ENCODE results near the gene STK40. TPM values are rescaled to one million over a fixed set of nuclear protein-coding genes. Genes with fewer than 3 reads are reported as not detected.

STK40 gene
- polyA plus RNA-seq, 3 donors: 40.2 to 65.9 (median 55.8) TPM

DNA sequence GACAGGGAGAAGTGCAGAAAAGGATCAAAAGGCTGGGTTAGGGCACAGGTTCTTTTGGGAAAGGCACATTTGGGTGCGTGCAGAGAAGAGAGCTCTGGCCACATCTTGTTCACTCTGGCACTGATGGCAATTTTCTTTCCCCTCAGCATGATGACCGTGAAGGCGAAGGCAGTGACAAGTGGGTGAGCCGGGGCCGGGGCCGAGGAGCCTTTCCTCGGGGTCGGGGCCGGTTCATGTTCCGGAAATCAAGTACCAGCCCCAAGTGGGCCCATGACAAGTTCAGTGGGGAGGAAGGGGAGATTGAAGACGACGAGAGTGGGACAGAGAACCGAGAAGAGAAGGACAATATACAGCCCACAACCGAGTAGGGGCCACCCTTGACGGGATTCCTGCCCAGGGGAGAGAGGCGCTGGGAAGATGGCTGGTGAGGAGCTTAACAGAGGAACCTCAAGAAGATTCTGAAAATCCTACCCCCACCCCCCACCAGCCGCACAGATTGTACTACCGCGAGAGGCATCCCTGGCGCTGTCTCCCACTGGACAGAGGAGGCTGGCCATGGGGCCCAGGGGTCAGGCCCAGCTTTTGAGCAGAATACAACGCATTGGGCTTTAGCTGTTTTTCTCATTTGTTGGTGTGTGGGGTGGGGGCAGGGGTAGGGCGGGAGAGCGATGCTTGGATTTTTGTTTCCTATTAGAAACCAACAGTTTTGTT is 81.9 kb downstream of the STK40 start:
- intact Hi-C loops (cut with micrococcal nuclease): loop anchor here in 1 of 2 donors (10.0 kb wide), 1 partner anchor 1171 kb away; the partner anchor contains the start of gene ZC3H12A
- peaks cover 66% of the 10 kb centered on the region for H4K20me1 ChIP-seq (ENCODE audit: insufficient read depth, low read length)
- 100% methylated on average over 1 of the region's 23 CpGs for WGBS (ENCODE audit: insufficient coverage)
- peak overlapping the region; percentile 31 to 90 (median 75) for H3K27ac Mint-ChIP-seq
- TF ChIP-seq, protein P1, sequence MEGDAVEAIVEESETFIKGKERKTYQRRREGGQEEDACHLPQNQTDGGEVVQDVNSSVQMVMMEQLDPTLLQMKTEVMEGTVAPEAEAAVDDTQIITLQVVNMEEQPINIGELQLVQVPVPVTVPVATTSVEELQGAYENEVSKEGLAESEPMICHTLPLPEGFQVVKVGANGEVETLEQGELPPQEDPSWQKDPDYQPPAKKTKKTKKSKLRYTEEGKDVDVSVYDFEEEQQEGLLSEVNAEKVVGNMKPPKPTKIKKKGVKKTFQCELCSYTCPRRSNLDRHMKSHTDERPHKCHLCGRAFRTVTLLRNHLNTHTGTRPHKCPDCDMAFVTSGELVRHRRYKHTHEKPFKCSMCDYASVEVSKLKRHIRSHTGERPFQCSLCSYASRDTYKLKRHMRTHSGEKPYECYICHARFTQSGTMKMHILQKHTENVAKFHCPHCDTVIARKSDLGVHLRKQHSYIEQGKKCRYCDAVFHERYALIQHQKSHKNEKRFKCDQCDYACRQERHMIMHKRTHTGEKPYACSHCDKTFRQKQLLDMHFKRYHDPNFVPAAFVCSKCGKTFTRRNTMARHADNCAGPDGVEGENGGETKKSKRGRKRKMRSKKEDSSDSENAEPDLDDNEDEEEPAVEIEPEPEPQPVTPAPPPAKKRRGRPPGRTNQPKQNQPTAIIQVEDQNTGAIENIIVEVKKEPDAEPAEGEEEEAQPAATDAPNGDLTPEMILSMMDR (IDR thresholded peaks at IDR 0.05): no peak
- peaks cover 2 to 7% (median 5%) of the 10 kb centered on the region in 3 donors for H3K27me3 Mint-ChIP-seq (ENCODE audit: low read depth in 3 of 3)
- H3K27ac ChIP-seq (ENCODE audit: low read depth in 1 of 2, low read length in 2 of 2): peak overlapping the region in 1 of 2 donors; percentile 3
- no peaks in the 10 kb centered on the region for H3K79me2 ChIP-seq (ENCODE audit: insufficient read depth, low read length)
- peaks cover 51% of the 10 kb centered on the region for H3K4me1 Mint-ChIP-seq
- DNase-seq: no peak
- peaks cover 41 to 45% of the 10 kb centered on the region in 2 donors for H3K36me3 ChIP-seq (replicated peaks in 1 of 2; ENCODE audit: control insufficient read depth in 1 of 2, insufficient read depth in 2 of 2, low read length in 2 of 2)
- peaks cover 0 to 4% of the 10 kb centered on the region in 2 donors for H3K27me3 ChIP-seq (ENCODE audit: control insufficient read depth in 2 of 2, insufficient read depth in 2 of 2, low read length in 2 of 2)
- no peak overlapping the region for H2AFZ ChIP-seq (ENCODE audit: insufficient read depth, low read depth, low read length, poor library complexity, severe bottlenecking)
- H3K4me1 ChIP-seq (ENCODE audit: control insufficient read depth in 1 of 2, insufficient read depth in 2 of 2, low read length in 2 of 2): peaks cover 33 to 51% of the 10 kb centered on the region in 2 donors
- H3K4me3 Mint-ChIP-seq: no peak overlapping the region
- peaks cover 51 to 52% of the 10 kb centered on the region in 2 donors for H3K36me3 Mint-ChIP-seq
- H3K9me3 Mint-ChIP-seq: peaks cover 0 to 2% (median 0%) of the 10 kb centered on the region in 7 donors
- no peak overlapping the region for H3K4me2 ChIP-seq (replicated peaks; ENCODE audit: extremely low read depth, low read length, poor library complexity, severe bottlenecking)
- no peak overlapping the region for H3K9ac ChIP-seq (ENCODE audit: insufficient read depth, low read length, poor library complexity, severe bottlenecking)
- no peaks in the 10 kb centered on the region for H3K9me3 ChIP-seq (replicated peaks in 1 of 2; ENCODE audit: control insufficient read depth in 1 of 2, insufficient read depth in 1 of 2, low read length in 2 of 2)
- no peak overlapping the region for H3K4me3 ChIP-seq (replicated peaks in 1 of 3; ENCODE audit: low read depth in 2 of 3, low read length in 3 of 3)

DNA sequence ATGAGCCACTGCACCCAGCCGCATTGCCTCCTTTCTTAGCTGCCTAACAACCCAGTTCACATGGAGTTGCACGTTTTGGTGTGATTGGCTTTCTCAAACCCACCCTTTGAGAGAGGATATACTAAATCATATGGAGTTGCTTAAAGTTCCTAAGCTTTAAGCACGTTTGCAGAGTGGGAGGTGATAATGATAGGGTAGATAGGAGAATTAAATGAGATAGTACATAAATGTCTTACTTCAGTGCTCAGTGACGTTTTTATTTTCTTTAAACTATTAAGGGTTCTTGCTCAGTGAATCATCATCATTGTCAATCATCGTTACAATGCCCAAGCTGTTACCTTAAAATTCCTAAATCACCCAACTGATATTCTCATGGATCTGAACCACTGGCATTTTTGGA is 82.5 kb downstream of the STK40 start:
- TF ChIP-seq, protein P1 (IDR thresholded peaks at IDR 0.05): no peak
- Histone ChIP-seq H3K79me2 (ENCODE audit: insufficient read depth, low read length) (no peaks in the 10 kb centered on the region), H4K20me1 (ENCODE audit: insufficient read depth, low read length) (peaks cover 71% of the 10 kb centered on the region), H3K4me3 (replicated peaks in 1 of 3; ENCODE audit: low read depth in 2 of 3, low read length in 3 of 3) (no peak overlapping the region), H3K9me3 (replicated peaks in 1 of 2; ENCODE audit: control insufficient read depth in 1 of 2, insufficient read depth in 1 of 2, low read length in 2 of 2) (no peaks in the 10 kb centered on the region), H2AFZ (ENCODE audit: insufficient read depth, low read depth, low read length, poor library complexity, severe bottlenecking) (no peak overlapping the region), H3K4me1 (ENCODE audit: control insufficient read depth in 1 of 2, insufficient read depth in 2 of 2, low read length in 2 of 2) (peaks cover 33 to 51% of the 10 kb centered on the region in 2 donors), H3K27me3 (ENCODE audit: control insufficient read depth in 2 of 2, insufficient read depth in 2 of 2, low read length in 2 of 2) (peaks cover 0 to 4% of the 10 kb centered on the region in 2 donors), H3K27ac (ENCODE audit: low read depth in 1 of 2, low read length in 2 of 2) (no peak overlapping the region), H3K9ac (ENCODE audit: insufficient read depth, low read length, poor library complexity, severe bottlenecking) (no peak overlapping the region), H3K4me2 (replicated peaks; ENCODE audit: extremely low read depth, low read length, poor library complexity, severe bottlenecking) (no peak overlapping the region), H3K36me3 (replicated peaks in 1 of 2; ENCODE audit: control insufficient read depth in 1 of 2, insufficient read depth in 2 of 2, low read length in 2 of 2) (peaks cover 46 to 51% of the 10 kb centered on the region in 2 donors)
- Mint-ChIP-seq H3K36me3 (peaks cover 54 to 57% of the 10 kb centered on the region in 2 donors), H3K27me3 (ENCODE audit: low read depth in 3 of 3) (peaks cover 2 to 7% (median 5%) of the 10 kb centered on the region in 3 donors), H3K4me3 (no peak overlapping the region), H3K4me1 (peaks cover 51% of the 10 kb centered on the region), H3K9me3 (peaks cover 0 to 2% (median 0%) of the 10 kb centered on the region in 7 donors), H3K27ac (peak overlapping the region in 3 of 7 donors; percentile 31 to 88 (median 64))
- intact Hi-C loops (cut with micrococcal nuclease): loop anchor here in 1 of 2 donors (10.0 kb wide), 1 partner anchor 1172 kb away; the partner anchor contains the start of gene ZC3H12A
- WGBS (ENCODE audit: insufficient coverage): no CpG with 5 or more reads among the region's 5 CpGs
- DNase-seq: no peak

All from CD14-positive monocyte (primary cell).